GM21717 (cell line): ENCODE results near the gene KRTAP10-2.
"Not testable (repeated sequence)": the region's sequence is repeated elsewhere in the genome, so short reads cannot be mapped to it uniquely, and the experiment has no call there.

Source experiments
- ATAC-seq: cut with Tn5 transposase; IDR thresholded peaks from one replicate; pipeline ENCODE4 v1.9.1; 2021; ENCODE audit warnings: mild to moderate bottlenecking, moderate library complexity; ENCODE audit not compliant: unreplicated experiment

The KRTAP10-2 gene

DNA sequence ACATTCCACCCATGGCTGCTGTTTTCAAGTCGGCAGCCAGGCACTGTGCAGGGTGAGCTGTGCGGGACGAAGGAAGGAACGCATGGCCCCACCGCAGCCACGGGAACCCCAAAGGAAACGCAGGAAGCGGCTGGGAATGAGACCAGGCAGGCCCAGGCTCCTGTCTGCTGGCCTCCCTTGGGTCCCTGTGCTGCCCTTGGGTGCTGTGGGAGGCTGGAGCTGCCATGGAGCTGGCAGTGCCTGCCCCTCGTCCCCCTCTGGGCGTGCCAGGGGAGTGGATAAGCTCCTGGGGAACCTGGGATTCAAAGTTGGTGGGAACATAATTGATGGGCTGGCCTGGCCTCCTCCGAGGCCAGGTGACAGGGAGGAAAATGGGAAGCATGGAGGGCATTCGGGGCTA, 17.0 kb upstream of the KRTAP10-2 start:
- ATAC-seq = no peak

DNA sequence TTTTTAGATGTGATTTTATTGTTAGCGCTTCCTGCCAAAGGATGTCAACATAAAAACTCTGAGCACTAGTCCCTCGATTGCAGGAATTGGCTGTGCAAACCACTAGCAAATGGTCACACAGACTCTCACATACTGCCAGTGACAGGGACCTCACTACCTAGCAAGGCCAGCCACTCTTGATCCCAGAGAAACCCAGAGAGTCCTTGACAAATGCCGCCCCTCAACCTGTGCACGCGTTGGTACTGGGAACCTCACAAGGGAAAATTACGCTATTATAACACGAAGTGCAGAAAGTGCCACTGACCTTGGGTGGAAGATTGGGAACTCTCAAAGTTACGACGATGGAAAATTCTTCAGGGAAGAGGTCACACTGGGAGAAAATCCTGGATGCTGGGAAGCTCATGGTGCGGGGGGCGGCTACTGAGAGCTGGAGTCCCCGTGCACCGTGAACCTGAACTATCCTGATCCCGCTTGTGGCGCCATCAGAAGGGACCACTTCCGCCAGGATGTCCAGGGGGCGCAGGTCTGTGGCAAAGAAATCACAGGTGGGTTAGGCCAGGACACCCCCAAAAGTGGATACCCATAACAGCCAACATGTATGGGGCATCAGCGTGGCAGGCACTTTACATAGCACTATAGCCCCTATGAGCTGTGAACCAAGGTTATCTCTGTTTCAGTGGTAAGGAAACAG, 16.3 kb upstream of the KRTAP10-2 start:
- no peak for ATAC-seq

GRCh38 chr21:44566403-44566802, 15.1 kb upstream of the KRTAP10-2 start:
- ATAC-seq = no peak

- ATAC-seq = no peak
These were observed 13.7 kb upstream of the KRTAP10-2 start for GRCh38 chr21:44564886-44565598.

- no peak for ATAC-seq
These were observed 12.8 kb upstream of the KRTAP10-2 start for GRCh38 chr21:44564099-44564498.

DNA sequence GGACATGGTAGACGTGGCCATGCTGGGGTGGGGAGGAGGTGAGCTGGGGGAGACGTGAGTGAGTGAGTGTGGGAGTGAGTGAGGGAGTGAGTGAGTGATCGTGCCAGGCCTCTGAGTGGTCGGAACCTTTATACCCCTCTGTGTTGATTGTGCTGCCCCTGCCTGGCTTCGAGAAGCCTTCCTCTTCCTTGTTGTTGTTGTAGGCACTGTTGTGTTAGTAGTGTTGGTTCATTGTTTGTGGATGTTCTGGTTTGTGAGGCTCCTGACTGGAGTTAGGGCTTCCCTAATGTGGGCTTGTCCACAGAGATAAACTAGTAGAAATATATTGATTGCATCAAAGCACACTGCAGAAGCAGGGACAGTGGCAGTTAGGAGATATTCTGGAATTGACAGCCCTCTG, 7.4 kb upstream of the KRTAP10-2 start, which contains the start of gene KRTAP10-3:
Gene KRTAP10-3 (minus strand): TSS at position 101 of the 400 bp plus-strand sequence. CDS start 80 bp downstream, at position 21.
- ATAC-seq = no peak

DNA sequence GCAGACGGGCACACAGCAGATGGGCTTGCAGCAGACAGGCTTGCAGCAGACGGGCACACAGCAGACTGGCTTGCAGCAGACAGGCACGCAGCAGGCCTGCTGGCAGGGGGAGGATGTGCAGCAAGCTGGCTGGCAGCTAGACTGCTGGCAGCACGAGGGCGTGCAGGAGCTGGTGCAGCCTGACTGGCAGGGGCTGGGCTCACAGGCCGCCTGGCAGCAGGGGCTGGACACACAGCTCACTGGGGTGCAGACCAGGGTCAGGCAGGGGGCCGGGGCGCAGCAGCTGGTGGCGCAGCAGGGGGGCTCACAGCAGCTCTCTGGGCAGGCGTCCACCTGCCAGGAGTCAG, 7.0 kb upstream of the KRTAP10-2 start:
- not testable (repeated sequence) for ATAC-seq

- no peak for ATAC-seq
These were observed 6.4 kb upstream of the KRTAP10-2 start for GRCh38 chr21:44557491-44558328.

- ATAC-seq = no peak
These were observed 5.6 kb upstream of the KRTAP10-2 start for GRCh38 chr21:44556879-44557278.

- no peak for ATAC-seq
These were observed 4.0 kb upstream of the KRTAP10-2 start for GRCh38 chr21:44555200-44555875.

- no peak for ATAC-seq
These were observed 1.4 kb upstream of the KRTAP10-2 start for GRCh38 chr21:44552681-44553080.

DNA sequence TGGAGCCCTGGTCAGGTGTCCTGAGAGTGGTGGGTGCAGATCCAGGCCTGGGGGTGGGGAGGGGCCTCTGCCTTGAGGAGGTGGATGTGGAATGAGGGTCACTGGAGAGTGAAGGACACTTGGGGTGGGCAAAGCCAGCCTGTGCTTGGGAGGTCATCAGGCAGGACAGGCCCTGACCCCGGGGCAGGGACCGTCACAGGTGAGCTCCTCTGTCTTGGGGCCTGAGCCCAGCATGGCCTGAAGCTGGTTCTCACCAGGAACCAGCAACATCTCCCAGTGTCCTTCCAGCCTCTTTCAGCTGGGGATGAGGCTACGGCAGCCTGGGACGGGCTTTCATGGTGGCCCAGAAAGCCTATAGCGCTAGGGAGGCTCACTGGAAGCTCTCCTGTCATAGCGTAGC, 831 bp upstream of the KRTAP10-2 start:
- no peak for ATAC-seq

- ATAC-seq = no peak
These were observed 498 bp downstream of the KRTAP10-2 start for GRCh38 chr21:44550807-44551206.

- not testable (repeated sequence) for ATAC-seq
These were observed 1.0 kb downstream of the KRTAP10-2 start for GRCh38 chr21:44550285-44550684.

DNA sequence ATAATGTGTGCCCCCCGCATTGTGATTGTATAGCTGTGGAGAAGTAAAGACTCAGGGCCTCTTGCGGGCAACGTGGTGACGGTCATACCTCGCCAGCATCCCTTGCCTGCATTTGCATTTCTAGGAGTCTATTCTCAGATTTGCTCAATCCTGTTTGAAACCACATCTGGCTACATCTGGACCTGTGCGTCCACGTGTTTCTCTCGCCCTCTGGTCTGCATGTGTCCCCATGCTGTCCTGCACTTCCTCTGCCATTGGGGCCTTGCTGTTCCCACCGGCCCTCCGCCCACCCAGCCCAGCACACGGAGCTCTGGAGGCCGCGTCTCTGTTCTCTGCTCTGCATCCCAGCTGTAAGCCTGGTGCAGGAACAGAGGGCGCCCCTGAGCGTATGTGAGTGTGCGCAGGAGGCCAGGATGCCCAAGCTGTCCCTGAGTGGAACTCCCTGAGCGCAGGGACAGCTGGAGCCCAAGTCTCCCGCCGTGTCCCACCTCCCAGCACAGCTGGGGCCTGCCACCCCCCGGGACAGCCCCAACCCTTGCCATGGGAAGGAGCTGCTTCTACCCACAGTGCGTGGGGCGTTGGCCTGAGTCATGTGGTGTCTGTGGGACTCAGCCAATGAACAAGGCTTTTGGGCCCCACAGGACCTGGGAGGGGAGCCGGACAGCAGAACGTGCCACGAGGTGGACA, 1.6 kb downstream of the KRTAP10-2 start:
- ATAC-seq = no peak

GRCh38 chr21:44548922-44549321, 2.4 kb downstream of the KRTAP10-2 start:
- no peak for ATAC-seq

DNA sequence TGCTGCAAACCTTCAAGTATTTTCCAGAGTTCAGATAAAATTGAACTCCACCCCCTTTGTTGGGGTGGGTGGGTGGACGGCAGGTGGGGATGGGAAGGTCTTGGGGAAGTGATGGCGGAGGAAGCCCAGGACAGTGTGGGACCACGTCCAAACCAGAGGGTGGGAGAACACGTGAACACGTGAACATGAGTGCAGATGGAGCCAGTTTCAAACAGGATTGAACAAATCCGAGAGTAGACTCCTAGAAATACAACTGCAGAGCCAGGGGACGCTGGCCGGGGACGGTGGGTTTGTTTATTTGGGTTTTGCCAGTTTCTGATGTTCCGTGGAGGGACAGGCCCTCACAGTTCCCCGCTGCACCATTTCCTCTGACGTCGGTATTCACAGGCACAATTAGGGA, 2.9 kb downstream of the KRTAP10-2 start:
- ATAC-seq = no peak

- no peak for ATAC-seq
These were observed 3.5 kb downstream of the KRTAP10-2 start for GRCh38 chr21:44547656-44548331.

- ATAC-seq = no peak
These were observed 6.7 kb downstream of the KRTAP10-2 start for GRCh38 chr21:44544566-44544965.

DNA sequence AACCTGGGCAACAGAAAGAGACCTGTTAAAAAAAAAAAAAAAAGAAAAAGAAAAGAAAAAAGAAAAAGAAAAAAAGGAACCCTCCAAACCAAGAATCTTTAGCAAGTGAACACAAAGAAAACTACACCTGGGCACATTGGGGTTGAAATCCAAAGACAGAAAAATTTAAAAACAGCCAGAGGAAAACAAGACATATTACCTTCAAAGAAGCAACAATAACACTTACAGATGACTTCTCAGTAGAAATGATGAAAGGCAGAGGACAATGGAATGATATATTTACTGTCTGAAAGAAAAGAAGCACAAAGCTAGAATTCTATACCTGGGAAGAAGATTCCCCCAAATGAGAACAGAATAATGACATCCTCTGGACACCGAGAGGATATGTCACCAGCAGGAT, 8.6 kb downstream of the KRTAP10-2 start:
- no peak for ATAC-seq
